ENCODE data around the gene IL3.

The IL3 gene

DNA sequence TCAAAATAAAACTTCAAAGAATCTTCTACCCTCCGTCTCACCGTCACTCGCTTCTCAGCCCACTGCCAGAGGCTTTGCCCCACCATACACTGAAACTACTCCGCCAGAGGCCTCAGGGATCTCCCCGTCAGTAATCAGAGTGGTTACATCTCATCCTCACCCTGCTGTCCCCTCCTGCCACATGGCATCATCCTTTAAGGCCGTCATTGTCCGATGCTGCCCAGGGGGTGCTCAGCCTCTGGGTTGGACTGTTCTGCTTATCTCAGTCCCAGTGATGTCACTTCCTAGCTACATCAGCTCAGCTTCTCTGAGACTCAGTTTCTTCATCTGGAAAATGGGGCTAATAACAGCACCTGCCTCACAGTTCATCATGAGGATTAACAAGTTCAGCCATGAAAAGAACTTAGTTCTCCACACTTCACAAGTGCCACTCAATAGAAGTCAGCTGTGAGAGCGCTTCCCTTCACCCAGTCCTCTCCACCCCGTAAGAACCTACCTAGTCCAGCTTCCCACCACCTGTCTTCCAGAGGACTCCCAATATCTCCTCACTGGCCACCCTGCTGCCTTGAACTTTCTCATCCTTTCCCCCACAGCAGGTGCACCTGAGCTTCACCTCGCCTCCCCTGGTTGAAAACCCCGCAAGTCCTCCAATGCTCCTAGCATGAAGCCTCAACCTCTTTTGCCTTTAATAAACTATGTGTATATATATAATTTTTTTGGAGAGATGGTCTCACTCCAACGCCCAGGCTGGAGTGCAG, 2.8 kb upstream of the IL3 start:
- DNase-seq = no peak

DNA sequence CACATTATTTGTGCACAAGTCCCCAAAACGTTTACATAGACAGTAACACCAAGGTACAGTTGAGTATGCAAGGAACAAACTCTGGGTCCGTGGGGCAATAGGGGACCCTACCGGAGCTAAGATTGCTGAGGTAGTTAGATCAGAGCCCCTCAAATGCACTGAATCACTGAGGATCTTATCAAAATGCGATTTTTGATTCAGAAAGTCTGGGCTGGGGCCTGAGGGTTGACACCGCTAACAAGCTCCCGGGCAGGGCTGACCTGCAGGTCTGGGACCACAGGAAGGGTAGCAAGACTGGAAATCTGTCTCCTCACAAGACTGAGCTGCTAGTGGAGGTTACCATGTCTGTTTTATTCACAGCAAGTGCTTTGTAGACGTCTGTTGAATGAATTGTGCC, 1.8 kb upstream of the IL3 start:
- no peak for DNase-seq

DNA sequence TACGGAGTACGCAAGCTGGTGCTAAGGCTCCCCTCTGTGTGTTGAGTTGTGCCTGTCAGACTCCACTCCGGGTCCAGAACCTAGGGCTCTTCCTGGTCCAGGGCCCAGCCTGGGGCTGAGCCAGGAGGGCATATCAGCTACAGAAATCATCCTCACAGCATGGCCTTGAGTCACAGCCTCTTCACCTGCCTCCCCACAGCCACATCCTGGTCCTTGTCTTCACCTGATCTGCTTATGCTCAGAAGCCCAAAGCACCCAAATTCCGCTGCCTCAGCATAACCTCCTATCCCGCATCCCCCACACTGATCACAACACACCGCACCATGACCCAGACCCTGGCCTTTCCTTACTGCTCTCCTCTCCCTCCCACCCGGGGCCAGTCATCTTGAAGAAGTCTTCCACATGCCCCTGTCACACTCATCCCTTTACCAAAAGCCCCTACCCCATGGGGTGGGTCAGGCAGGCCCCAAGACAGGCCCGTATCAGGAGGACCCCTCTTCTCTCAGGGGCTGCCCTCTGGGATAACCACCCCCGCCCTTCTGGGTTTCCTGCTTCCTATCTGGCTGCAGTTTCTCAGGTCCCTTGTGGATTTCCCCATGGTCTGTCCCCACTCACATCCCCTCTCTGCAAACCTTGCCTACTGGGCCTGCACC, 1.3 kb upstream of the IL3 start:
- DNase-seq = no peak

DNA sequence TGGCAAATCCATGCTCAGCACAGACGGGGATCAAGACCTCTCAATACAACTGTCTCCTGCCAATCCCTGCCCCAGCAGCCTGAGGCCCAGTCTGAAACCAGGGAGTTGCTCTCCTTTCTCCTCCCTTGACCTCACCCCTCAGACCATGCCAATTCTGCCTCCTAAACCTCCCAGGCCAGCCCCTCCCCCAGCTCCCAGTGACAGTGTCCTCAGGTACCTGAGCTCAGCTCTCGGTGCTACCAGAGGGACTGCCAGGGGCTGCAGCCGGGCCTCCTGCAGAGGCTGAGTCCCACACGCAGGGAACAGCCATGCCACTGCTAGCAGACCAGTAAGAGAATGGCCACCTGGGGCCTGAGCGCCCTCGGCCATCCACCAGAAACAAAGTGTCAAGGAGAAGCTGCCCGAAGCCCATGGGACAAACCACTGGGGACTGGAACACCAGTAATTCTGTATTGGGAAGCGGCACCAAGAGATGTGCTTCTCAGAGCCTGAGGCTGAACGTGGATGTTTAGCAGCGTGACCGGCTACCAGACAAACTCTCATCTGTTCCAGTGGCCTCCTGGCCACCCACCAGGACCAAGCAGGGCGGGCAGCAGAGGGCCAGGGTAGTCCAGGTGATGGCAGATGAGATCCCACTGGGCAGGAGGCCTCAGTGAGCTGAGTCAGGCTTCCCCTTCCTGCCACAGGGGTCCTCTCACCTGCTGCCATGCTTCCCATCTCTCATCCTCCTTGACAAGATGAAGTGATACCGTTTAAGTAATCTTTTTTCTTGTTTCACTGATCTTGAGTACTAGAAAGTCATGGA, 557 bp upstream of the IL3 start:
- DNase-seq = no peak

DNA sequence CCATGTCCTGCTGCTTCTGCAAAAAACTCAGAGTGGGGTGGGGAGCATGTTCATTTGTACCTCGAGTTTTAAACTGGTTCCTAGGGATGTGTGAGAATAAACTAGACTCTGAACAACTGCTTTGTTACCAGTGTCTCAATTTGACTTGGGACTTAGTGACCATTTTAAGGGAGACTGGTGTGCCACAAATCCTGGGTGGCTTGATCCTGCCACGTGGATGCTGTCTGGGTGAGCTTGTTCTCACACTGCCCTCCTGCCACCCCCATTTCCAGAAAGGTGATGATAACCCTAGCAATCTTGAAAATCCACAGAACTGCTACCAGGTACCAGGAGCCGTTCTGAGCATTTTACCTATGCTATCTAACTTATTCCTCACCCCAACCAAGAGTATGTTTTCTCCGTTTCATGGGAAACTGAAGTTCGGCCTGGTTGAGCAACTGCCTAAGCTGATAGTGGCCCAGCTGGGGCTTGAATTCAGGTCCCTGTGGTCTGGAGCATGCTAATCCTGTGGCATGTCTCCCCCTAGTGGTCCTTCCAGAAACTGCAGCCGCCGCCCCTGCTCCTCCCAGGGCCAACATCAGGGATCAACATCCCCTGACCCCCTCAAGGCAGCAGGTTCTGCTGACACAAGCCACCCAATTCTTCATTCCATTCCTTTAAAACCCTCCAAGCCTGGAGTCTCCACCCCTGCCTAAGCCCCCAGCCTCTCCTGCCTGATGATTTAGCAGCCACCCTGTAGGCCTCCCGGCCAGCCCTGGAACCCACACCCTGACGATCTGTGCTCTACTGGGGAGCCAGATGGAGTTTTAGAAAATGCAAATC, 2.8 kb downstream of the IL3 start:
- peak; percentile 51 for DNase-seq

DNA sequence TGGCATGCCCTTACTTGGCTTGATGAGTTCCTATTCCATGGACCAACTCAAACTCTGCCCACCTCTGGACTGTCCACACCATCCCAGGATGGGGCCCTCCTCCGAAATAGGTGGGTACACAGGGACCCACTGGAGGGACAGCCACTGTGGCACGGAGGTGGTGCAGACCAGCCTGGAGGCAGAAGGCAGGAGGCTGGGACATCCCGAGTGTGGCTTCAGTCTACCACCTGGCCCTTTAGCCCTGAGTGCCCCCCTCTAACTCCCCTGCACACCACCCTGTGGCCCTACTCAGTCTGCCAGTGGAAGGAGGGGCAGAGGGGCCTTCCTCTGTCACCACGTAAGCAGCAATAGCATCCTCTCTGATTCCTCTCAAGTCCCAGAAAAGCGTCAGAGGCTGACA, 3.7 kb downstream of the IL3 start:
- DNase-seq = no peak

DNA sequence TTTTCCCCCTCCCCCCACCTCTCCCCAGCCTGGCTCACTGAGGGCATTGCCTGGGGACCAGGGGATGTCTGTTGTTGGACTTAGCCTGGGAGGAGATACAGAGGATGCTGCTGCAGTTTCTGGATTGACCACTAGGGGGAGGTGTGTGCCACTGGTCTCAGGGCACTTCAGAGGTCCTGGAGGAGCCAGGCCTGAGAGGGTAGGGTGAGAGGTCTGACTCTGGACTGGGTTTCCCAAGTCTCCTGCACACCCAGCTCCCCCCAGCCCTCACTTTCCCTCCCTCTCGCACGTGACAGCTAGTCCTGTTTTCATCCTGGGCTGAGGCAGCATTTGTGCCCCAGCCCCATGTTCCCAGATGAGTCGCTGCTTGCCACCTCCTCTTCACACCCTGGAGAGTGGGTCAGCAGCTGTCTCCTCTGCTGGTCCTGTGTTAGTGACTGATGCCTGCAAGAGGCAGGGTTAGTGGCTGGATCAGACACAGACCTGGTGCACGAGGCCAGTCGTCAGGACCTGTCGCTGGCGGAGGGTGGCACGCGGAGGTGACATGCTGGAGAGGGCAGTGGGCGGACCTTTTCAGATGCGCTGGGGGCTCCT, 4.4 kb downstream of the IL3 start:
- DNase-seq = peak; percentile 65

DNA sequence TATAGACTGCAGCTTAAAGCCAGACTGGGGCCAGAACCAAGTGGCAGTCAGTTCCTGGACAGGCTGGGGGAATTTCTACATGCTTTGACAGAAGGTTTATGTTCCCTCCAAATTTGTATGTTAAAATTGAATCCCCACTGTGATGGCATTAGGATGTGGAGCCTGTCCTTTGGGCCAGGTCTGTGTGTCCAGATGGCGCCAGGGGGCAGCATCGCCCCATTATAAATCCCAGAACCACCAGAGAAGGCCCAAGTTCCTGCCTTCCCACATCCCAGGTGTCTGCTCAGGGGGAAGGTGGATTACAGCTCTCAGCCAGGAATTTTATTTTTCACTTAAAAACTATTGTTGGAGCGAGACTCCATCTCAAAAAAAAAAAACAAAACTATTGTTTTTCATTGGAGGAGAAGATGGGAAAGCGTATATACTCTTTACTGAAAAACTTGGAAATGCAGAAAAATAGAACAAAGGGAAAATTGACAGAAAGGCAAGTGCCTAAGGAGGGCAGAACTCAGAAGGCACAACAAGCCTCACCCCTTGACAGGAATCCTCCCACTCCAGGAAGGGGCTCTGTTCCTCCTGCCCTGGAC, 5.0 kb downstream of the IL3 start:
- DNase-seq = peak; percentile 63

DNA sequence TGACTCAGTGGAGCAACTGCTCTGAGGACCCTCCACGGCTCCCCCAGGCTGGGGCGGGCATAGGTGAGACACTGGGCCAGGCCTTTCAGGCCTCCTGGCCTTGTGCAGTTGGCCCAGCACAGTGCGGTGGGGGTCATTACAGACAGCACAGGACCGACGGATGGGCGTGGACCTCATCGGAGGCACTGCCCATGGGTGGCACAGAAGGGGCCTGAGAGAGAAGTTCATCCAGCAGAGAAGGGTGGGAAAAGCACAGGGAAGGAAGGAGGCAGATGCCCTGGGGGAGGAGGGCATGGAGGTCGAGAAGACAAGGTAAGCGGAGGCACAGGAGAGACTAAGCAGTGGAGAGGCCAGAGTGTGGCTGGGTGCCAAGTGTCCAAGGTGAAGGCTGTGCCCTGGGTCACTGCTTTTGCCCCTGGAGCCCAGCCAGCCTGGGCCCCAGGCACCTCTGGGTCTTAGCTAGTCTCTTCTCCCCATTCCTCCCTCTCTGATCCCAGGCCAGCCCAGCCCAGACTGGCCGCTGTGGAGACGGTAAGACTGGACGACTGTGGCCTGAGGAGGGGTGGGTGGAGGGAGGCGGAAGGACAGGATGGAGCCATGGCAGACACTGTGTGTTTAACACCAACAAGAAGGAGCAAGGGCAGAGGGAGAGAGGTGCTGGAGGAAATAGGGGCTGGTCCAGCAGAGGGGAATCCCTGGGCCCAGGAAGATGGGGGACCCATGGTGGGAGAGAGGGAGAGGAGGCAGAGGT, 5.7 kb downstream of the IL3 start:
- no peak for DNase-seq

DNA sequence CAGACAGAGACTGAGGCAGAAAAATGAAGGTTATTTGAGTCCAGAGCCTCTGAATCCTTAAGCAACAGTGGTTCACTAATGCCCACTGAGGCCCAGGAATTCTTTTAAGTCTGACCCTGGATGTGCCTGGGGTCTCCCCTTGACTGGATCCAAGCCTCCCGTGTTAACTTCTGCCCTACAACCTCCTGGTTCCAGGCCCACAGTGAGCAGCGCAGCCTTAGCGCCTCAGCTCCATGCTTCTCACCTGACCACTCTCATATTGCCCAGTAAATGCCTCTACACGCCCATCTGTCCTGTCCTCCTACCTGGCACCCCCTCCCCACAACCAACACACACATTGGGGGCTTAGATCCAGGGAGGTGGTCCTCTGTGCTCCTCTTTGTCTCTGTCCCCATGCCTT, 6.4 kb downstream of the IL3 start:
- DNase-seq = no peak

DNA sequence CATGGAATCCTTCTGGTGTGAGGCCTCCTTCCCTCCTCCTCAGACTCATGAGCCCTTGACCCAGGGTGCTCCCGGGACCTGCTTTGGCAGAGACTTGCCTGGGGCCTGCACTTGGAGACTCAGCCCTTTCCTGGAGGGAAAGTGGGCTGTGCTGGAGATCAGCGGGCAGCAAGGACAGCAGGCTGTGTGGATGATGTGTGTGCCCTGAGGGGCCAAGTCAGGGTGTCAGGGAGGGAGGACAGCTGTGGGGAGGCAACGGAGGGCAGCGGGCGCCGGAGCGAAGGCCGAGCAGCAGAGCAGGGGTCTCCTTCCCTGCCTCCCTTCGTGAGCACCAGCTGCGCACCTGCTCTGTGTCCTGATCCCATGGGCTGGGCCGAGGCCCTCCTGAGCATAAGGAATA, 7.0 kb downstream of the IL3 start:
- DNase-seq = no peak

DNA sequence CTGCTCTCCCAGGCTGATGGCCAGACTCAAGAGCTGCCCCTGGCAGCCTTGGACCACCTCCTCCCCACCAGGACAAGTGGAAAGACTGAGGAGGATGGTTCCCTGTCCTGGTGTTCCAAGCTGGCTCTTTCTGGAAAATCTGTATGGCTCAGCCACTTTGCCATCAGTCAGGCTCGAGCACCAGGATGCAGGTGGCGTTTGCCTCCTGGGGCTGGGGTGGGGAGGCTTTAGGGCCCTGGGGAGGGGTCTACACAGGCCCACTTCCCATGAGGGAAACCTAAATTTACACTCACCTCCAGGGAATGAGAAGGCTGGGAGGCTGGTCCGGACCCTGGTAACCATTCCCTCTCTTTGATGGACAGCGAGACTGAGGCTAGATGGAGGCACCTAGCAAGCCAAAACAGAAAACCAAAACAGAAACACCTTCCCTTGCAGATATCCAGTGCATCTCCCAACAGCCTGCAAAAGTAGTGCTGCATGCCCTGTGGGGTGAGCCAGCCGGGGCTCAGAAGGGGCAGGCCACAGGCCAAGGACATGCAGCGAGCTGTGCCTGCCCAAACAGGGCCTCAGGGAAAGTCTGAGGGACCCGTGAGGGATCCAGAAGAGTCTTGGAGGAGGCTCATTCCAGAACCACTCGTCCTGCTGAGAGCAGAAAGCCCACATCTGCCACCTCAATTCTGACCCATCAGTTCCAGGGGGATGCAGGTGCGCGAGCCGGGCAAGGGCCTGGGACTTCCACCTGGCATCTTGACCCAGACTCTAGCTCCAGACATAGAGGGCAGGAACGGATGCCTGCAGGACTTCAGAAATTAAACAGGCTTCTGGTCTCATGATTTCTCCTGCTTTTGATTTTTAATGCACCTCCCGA, 7.7 kb downstream of the IL3 start:
- DNase-seq = no peak

DNA sequence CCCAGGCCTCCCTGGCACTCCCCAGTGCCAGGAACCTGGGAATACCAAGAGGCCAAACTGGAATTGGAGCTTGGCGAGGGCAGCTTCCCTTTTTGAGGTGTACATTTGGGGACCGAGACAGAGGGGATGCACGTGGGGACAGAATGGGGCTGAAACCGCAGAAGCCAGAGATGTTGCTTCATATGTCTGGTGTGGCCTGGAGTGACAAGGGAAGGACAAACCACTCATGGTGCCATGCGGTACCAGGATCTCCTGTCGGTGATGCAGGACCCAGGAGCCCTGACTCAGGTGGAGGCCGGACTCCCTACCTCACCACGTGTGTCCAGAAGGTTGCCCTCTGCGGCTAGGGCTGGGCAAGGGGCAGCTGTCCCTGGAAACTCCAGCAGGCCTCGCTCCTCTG, 9.1 kb downstream of the IL3 start:
- no peak for DNase-seq

DNA sequence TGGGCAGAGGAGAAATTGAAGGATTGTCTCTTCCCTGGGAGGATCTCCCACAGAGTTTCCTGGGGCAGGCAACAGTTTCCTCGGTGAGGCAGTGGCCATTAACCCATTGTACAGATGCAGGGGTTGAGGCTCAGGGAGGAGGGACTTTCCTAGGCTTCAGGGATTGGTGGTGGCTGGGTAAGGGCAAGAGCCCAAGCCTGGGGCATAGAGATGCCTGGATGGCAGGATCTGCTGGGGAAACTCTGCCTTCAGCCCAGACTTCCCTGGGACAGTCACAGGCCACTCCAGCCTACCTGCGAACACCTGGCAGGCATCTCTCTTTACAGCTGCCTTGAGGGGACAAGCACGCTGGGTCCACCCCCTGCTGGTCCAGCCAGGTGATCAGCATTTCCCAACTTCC, 9.5 kb downstream of the IL3 start:
- no peak for DNase-seq

DNA sequence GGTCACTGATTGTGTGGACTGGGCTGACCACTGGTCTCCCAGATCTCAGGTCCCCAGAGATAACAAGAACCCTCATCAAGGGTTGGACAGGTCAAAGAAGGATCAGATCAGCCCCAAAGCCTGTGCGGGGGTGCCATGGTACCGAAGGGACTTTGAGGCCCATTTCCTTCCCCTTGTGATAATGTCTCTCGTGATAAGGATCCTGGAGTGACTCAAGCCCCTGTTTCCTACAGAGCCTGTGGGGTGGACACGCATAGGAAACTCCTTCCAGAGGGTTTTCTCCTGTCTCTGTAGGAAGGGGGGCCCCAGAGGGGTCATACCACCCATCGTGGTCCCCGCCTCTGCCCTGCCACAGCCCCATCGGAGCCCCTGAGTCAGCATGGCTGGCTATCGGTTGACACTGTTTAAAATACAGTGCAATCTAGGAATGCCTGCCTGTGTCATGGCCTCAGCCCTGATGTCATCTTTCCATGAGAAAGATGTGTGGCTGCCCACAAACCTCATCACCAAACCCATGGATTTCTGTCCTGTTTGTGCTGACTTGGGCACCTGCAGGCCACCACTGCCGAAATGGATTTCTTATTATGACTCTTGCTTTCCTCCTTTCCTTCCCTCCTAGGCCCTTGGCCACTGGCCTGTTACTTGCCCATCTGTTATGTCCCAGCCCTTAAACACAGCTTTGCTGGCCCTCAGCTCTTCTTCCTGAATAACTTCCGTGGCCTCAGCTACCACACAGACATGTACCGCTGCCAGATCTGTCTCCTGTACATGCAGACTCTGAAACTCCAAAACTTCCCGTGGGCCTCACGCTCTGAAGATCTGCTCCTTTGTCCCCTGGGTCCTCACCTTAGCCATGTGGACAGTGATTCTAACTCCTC, 10.2 kb downstream of the IL3 start:
- DNase-seq = peak; percentile 27

DNA sequence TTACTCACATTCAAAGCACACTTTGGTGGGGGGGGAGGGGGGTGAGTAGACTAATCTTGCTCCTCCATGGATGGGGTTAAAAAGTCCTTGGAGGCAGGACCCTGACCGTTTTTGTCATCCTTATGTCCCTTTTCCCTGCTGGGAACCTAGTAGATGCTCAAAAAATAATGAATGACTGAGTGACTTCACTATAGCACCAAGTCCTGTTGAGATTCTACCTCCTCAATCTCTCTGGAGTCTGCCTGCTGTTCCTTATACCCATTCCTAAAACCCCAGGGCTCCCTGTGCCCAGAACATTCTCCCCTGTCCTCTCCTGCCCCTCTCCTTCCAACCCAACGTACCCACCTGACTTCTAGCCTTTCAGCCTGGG, 10.9 kb downstream of the IL3 start:
- no peak for DNase-seq

DNA sequence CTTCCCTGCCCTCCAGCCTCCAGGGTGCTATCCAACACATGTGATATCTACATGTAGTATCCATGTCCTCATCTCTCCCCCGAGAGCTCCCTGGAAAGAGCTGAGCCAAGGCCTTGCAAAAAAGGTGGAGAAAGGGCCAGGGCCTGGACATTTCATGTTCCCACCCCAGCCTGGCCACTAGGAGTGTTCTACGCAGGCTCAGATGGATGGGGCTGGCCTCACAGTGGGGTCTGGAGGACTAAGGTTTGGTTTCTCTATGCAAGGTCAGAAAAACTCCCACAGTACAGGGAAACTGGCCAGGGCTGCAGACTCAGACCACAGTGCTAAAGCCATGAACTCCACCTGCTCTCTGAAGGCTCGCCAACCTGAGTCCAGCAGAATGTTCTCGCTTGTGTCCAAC, 11.6 kb downstream of the IL3 start:
- DNase-seq = no peak

DNA sequence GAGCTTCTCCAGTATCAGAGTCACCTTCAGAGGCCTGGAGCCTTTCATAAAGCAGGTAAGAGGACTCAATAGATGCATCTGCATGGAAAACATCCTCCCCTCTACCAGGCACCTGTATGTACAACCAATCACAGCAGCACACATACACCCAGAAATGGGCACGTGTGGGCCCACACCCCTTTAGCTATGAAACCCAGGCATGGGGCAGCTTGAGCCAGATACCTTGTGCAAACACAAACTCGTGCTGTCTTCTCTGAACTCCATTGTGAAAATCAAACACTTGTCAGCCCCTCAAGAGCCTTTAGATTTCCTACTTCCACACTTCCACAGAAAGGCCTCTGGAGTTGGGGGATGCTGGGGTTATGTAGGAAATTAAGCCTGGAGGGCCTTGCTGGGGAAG, 12.1 kb downstream of the IL3 start:
- no peak for DNase-seq

Measured in fibroblast of skin of abdomen (primary cell).